ENCODE data around the gene CDC25A.

Gene CDC25A

GRCh38 chr3:48151058-48151806, 37.0 kb downstream of the CDC25A start:
- peak; percentile 83 for DNase-seq
- in situ Hi-C loops (cut with MboI; ENCODE audit: low pct_unique_long_range_greater_than_20kb, low sequenced_read_pairs) = loop anchor here (25.0 kb wide), 1 partner anchor 314 kb away; no protein-coding TSS in a partner anchor

- in situ Hi-C loops (cut with MboI; ENCODE audit: low pct_unique_long_range_greater_than_20kb, low sequenced_read_pairs) = no loop called here
- DNase-seq = no peak
Observed at GRCh38 chr3:48143992-48144391, 44.2 kb downstream of the CDC25A start.

- DNase-seq = no peak
- in situ Hi-C loops (cut with MboI; ENCODE audit: low pct_unique_long_range_greater_than_20kb, low sequenced_read_pairs) = no loop called here
Observed at GRCh38 chr3:48143567-48143966, 44.6 kb downstream of the CDC25A start.

GRCh38 chr3:48142316-48142870, 45.8 kb downstream of the CDC25A start:
- in situ Hi-C loops (cut with MboI; ENCODE audit: low pct_unique_long_range_greater_than_20kb, low sequenced_read_pairs) = no loop called here

GRCh38 chr3:48141604-48142137, 46.5 kb downstream of the CDC25A start:
- DNase-seq = no peak
- in situ Hi-C loops (cut with MboI; ENCODE audit: low pct_unique_long_range_greater_than_20kb, low sequenced_read_pairs) = no loop called here

More at GRCh38 chr3:48142316-48142870, 45.8 kb downstream of the CDC25A start:
- no peak for DNase-seq

- in situ Hi-C loops (cut with MboI; ENCODE audit: low pct_unique_long_range_greater_than_20kb, low sequenced_read_pairs) = no loop called here
- DNase-seq = no peak
Observed at GRCh38 chr3:48140936-48141603, 47.1 kb downstream of the CDC25A start.

GRCh38 chr3:48140336-48140757, 47.9 kb downstream of the CDC25A start:
- in situ Hi-C loops (cut with MboI; ENCODE audit: low pct_unique_long_range_greater_than_20kb, low sequenced_read_pairs) = no loop called here
- DNase-seq = no peak

GRCh38 chr3:48137425-48137999, 50.7 kb downstream of the CDC25A start:
- in situ Hi-C loops (cut with MboI; ENCODE audit: low pct_unique_long_range_greater_than_20kb, low sequenced_read_pairs) = no loop called here
- DNase-seq = no peak

- DNase-seq = no peak
Observed at GRCh38 chr3:48135552-48136495, 52.4 kb downstream of the CDC25A start.

GRCh38 chr3:48130321-48130904, 57.8 kb downstream of the CDC25A start:
- no peak for DNase-seq
- in situ Hi-C loops (cut with MboI; ENCODE audit: low pct_unique_long_range_greater_than_20kb, low sequenced_read_pairs) = no loop called here

More at GRCh38 chr3:48135552-48136495, 52.4 kb downstream of the CDC25A start:
- in situ Hi-C loops (cut with MboI; ENCODE audit: low pct_unique_long_range_greater_than_20kb, low sequenced_read_pairs) = no loop called here

GRCh38 chr3:48129921-48130320, 58.3 kb downstream of the CDC25A start:
- in situ Hi-C loops (cut with MboI; ENCODE audit: low pct_unique_long_range_greater_than_20kb, low sequenced_read_pairs) = no loop called here
- DNase-seq = no peak

GRCh38 chr3:48128774-48129173, 59.4 kb downstream of the CDC25A start:
- in situ Hi-C loops (cut with MboI; ENCODE audit: low pct_unique_long_range_greater_than_20kb, low sequenced_read_pairs) = no loop called here
- DNase-seq = no peak

- in situ Hi-C loops (cut with MboI; ENCODE audit: low pct_unique_long_range_greater_than_20kb, low sequenced_read_pairs) = no loop called here
- no peak for DNase-seq
Observed at GRCh38 chr3:48125886-48126622, 62.2 kb downstream of the CDC25A start.

- no peak for DNase-seq
- in situ Hi-C loops (cut with MboI; ENCODE audit: low pct_unique_long_range_greater_than_20kb, low sequenced_read_pairs) = no loop called here
Observed at GRCh38 chr3:48125013-48125705, 63.1 kb downstream of the CDC25A start.

GRCh38 chr3:48123346-48123745, 64.9 kb downstream of the CDC25A start:
- DNase-seq = no peak
- in situ Hi-C loops (cut with MboI; ENCODE audit: low pct_unique_long_range_greater_than_20kb, low sequenced_read_pairs) = no loop called here

GRCh38 chr3:48122504-48122903, 65.7 kb downstream of the CDC25A start:
- in situ Hi-C loops (cut with MboI; ENCODE audit: low pct_unique_long_range_greater_than_20kb, low sequenced_read_pairs) = no loop called here
- no peak for DNase-seq

GRCh38 chr3:48120223-48120622, 68.0 kb downstream of the CDC25A start:
- no peak for DNase-seq
- in situ Hi-C loops (cut with MboI; ENCODE audit: low pct_unique_long_range_greater_than_20kb, low sequenced_read_pairs) = no loop called here

All from KBM-7 (cell line).